Measurements from ENCODE around the gene CCNF. TPM values are rescaled to one million over a fixed set of nuclear protein-coding genes. Genes with fewer than 3 reads are reported as not detected.
"Not testable (repeated sequence)": the region's sequence is repeated elsewhere in the genome, so short reads cannot be mapped to it uniquely, and the experiment has no call there.

The CCNF gene
- total and polyA plus RNA-seq, 4 donors, result 0.88 to 46.3 (median 1.8) TPM

DNA sequence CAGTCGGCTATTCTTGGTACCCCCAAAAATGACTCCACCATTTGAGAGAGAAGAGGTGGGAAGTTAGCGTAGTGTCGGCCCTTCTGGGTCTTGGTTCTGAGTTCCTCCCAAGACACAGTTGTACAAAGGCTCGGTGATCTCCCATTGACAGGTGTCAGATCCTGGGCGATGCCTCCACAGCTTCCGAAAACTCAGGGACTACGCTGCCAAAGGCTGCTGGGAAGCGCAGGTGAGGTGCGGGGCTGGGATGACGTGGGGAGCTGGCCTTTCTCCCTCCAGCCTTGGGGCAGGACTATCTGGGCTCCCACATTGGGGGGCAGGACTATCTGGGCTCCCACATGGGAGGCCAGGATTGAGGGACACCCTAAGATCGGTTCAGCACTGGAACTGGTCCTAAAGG lies 10.4 kb downstream of the CCNF start:
- Histone ChIP-seq H3K9me3 (ENCODE audit: control insufficient read depth in 4 of 4, low read length in 3 of 4) (no peaks in the 10 kb centered on the region), H3K27me3 (ENCODE audit: control insufficient read depth in 4 of 4, insufficient read depth in 4 of 4, low read length in 3 of 4) (no peaks in the 10 kb centered on the region), H3K27ac (ENCODE audit: low read depth in 1 of 2, low read length in 2 of 2) (no peak overlapping the region), H3K9ac (ENCODE audit: low read depth in 1 of 2, low read length in 2 of 2) (no peak overlapping the region), H3K4me1 (ENCODE audit: control insufficient read depth in 4 of 4, insufficient read depth in 4 of 4, low read length in 3 of 4) (no peaks in the 10 kb centered on the region), H3K4me3 (ENCODE audit: low read depth in 1 of 3, low read length in 3 of 3) (no peak overlapping the region), H3K36me3 (ENCODE audit: control insufficient read depth in 4 of 4, insufficient read depth in 3 of 4, low read depth in 1 of 4, low read length in 3 of 4) (no peaks in the 10 kb centered on the region)
- WGBS, result 98% methylated on average over 11 of the region's 11 CpGs
- TF ChIP-seq RXRA (IDR thresholded peaks at IDR 0.05) (no peak), YY1 (IDR thresholded peaks at IDR 0.05) (no peak), EGR1 (IDR thresholded peaks at IDR 0.05; ENCODE audit: low read depth in 2 of 2) (no peak), NR2F2 (IDR thresholded peaks at IDR 0.05) (no peak), TAF1 (conservative IDR thresholded peaks at IDR 0.05) (no peak)
- TF ChIP-seq, protein P1, sequence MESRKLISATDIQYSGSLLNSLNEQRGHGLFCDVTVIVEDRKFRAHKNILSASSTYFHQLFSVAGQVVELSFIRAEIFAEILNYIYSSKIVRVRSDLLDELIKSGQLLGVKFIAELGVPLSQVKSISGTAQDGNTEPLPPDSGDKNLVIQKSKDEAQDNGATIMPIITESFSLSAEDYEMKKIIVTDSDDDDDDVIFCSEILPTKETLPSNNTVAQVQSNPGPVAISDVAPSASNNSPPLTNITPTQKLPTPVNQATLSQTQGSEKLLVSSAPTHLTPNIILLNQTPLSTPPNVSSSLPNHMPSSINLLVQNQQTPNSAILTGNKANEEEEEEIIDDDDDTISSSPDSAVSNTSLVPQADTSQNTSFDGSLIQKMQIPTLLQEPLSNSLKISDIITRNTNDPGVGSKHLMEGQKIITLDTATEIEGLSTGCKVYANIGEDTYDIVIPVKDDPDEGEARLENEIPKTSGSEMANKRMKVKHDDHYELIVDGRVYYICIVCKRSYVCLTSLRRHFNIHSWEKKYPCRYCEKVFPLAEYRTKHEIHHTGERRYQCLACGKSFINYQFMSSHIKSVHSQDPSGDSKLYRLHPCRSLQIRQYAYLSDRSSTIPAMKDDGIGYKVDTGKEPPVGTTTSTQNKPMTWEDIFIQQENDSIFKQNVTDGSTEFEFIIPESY (IDR thresholded peaks at IDR 0.05), result no peak
- TF ChIP-seq, protein P2, sequence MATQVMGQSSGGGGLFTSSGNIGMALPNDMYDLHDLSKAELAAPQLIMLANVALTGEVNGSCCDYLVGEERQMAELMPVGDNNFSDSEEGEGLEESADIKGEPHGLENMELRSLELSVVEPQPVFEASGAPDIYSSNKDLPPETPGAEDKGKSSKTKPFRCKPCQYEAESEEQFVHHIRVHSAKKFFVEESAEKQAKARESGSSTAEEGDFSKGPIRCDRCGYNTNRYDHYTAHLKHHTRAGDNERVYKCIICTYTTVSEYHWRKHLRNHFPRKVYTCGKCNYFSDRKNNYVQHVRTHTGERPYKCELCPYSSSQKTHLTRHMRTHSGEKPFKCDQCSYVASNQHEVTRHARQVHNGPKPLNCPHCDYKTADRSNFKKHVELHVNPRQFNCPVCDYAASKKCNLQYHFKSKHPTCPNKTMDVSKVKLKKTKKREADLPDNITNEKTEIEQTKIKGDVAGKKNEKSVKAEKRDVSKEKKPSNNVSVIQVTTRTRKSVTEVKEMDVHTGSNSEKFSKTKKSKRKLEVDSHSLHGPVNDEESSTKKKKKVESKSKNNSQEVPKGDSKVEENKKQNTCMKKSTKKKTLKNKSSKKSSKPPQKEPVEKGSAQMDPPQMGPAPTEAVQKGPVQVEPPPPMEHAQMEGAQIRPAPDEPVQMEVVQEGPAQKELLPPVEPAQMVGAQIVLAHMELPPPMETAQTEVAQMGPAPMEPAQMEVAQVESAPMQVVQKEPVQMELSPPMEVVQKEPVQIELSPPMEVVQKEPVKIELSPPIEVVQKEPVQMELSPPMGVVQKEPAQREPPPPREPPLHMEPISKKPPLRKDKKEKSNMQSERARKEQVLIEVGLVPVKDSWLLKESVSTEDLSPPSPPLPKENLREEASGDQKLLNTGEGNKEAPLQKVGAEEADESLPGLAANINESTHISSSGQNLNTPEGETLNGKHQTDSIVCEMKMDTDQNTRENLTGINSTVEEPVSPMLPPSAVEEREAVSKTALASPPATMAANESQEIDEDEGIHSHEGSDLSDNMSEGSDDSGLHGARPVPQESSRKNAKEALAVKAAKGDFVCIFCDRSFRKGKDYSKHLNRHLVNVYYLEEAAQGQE (IDR thresholded peaks at IDR 0.05), result no peak
- TF ChIP-seq, protein P3, sequence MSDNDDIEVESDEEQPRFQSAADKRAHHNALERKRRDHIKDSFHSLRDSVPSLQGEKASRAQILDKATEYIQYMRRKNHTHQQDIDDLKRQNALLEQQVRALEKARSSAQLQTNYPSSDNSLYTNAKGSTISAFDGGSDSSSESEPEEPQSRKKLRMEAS (IDR thresholded peaks at IDR 0.05), result no peak
- DNase-seq (ENCODE audit: low spot score), result no peak

DNA sequence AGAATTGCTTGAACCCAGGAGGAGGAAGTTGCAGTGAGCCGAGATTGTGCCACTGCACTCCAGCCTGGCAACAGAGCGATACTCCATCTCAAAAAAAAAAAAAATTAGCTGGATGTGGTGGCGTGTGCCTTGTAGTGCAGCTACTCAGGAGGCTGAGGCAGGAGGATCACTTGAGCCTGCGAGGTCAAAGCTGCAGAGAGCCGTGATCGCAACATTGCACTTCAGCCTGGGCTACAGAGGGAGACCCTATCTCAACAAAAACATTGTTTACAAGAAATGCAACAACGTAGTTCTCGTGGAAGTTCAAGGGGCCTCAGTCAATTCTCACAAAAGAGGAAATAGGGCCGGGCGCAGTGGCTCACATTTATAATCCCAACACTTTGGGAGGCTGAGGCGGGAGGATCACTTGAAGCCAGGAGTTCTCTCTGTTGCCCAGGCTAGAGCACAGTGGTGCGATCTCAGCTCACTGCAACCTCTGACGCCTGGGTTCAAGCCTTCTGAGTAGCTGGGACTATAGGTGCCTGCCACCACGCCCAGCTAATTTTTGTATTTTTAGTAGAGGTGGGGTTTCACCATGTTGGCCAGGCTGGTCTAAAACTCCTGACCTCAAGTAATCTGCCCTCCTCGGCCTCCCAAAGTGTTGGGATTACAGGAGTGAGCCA lies 12.0 kb downstream of the CCNF start:
- H3K27me3 ChIP-seq (ENCODE audit: control insufficient read depth in 4 of 4, insufficient read depth in 4 of 4, low read length in 3 of 4); H3K9me3 ChIP-seq (ENCODE audit: control insufficient read depth in 4 of 4, low read length in 3 of 4); DNase-seq (ENCODE audit: low spot score); H3K9ac ChIP-seq (ENCODE audit: low read depth in 1 of 2, low read length in 2 of 2); H3K27ac ChIP-seq (ENCODE audit: low read depth in 1 of 2, low read length in 2 of 2); H3K4me1 ChIP-seq (ENCODE audit: control insufficient read depth in 4 of 4, insufficient read depth in 4 of 4, low read length in 3 of 4); H3K4me3 ChIP-seq (ENCODE audit: low read depth in 1 of 3, low read length in 3 of 3); H3K36me3 ChIP-seq (ENCODE audit: control insufficient read depth in 4 of 4, insufficient read depth in 3 of 4, low read depth in 1 of 4, low read length in 3 of 4): not testable (repeated sequence)
- 95% methylated on average over 15 of the region's 15 CpGs for WGBS

DNA sequence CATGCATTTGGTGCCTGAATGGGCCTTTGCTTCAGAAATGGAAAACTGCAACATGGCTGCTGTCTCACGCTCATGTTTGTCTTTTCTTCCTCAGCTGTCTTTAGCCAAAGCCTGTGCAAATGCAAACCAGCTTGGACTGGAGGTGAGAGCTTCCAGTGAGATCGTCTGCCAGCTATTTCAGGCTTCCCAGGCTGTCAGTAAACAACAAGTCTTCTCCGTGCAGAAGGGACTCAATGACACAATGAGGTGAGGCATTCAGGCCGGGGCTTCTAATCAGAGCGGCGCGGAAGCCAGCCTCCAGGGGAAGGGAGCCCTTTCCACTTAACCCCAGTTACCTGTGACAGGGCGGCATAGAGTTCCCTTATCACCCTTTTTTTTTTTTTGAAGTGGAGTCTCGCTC lies 14.3 kb downstream of the CCNF start:
- Histone ChIP-seq H3K9me3 (ENCODE audit: control insufficient read depth in 4 of 4, low read length in 3 of 4) (no peaks in the 10 kb centered on the region), H3K4me3 (ENCODE audit: low read depth in 1 of 3, low read length in 3 of 3) (no peak overlapping the region), H3K4me1 (ENCODE audit: control insufficient read depth in 4 of 4, insufficient read depth in 4 of 4, low read length in 3 of 4) (no peaks in the 10 kb centered on the region), H3K27me3 (ENCODE audit: control insufficient read depth in 4 of 4, insufficient read depth in 4 of 4, low read length in 3 of 4) (no peaks in the 10 kb centered on the region), H3K27ac (ENCODE audit: low read depth in 1 of 2, low read length in 2 of 2) (no peak overlapping the region), H3K9ac (ENCODE audit: low read depth in 1 of 2, low read length in 2 of 2) (no peak overlapping the region), H3K36me3 (ENCODE audit: control insufficient read depth in 4 of 4, insufficient read depth in 3 of 4, low read depth in 1 of 4, low read length in 3 of 4) (peaks cover 0 to 14% (median under 1%) of the 10 kb centered on the region in 4 donors)
- TF ChIP-seq SP1 (IDR thresholded peaks at IDR 0.05), result no peak
- TF ChIP-seq, protein P4, sequence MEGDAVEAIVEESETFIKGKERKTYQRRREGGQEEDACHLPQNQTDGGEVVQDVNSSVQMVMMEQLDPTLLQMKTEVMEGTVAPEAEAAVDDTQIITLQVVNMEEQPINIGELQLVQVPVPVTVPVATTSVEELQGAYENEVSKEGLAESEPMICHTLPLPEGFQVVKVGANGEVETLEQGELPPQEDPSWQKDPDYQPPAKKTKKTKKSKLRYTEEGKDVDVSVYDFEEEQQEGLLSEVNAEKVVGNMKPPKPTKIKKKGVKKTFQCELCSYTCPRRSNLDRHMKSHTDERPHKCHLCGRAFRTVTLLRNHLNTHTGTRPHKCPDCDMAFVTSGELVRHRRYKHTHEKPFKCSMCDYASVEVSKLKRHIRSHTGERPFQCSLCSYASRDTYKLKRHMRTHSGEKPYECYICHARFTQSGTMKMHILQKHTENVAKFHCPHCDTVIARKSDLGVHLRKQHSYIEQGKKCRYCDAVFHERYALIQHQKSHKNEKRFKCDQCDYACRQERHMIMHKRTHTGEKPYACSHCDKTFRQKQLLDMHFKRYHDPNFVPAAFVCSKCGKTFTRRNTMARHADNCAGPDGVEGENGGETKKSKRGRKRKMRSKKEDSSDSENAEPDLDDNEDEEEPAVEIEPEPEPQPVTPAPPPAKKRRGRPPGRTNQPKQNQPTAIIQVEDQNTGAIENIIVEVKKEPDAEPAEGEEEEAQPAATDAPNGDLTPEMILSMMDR (IDR thresholded peaks at IDR 0.05; ENCODE audit: low read depth, low read length, missing input control), result no peak
- no peak for TF ChIP-seq RAD21 (IDR thresholded peaks at IDR 0.05)
- TF ChIP-seq FOXA1 (IDR thresholded peaks at IDR 0.05), result no peak
- TF ChIP-seq, protein P5, sequence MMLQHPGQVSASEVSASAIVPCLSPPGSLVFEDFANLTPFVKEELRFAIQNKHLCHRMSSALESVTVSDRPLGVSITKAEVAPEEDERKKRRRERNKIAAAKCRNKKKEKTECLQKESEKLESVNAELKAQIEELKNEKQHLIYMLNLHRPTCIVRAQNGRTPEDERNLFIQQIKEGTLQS (IDR thresholded peaks at IDR 0.05), result no peak
- TF ChIP-seq, protein P3 (IDR thresholded peaks at IDR 0.05), result no peak
- no peak for TF ChIP-seq RXRA (IDR thresholded peaks at IDR 0.05)
- TF ChIP-seq HNF4A (conservative IDR thresholded peaks at IDR 0.05), result no peak
- no peak for TF ChIP-seq HNF4G (IDR thresholded peaks at IDR 0.05)
- TF ChIP-seq, protein P2 (IDR thresholded peaks at IDR 0.05), result no peak
- DNase-seq (ENCODE audit: low spot score), result no peak
- 91% methylated on average over 9 of the region's 9 CpGs for WGBS
